ENCODE results near the gene HOXB3.

The HOXB3 gene

GRCh38 chr17:48589831-48590606 lies at the start of gene HOXB3:
HOXB3 (minus strand) TSS chr17:48590241; CDS start chr17:48552474, 37,767 bp downstream.
- no peak for DNase-seq

- DNase-seq, result no peak
Observed at GRCh38 chr17:48639136-48639535, 49.1 kb upstream of the HOXB3 start.

- DNase-seq, result no peak
Observed at GRCh38 chr17:48637323-48638260, 47.6 kb upstream of the HOXB3 start.

- peak; percentile 95 for DNase-seq
Observed at GRCh38 chr17:48636177-48637018, 46.4 kb upstream of the HOXB3 start.

GRCh38 chr17:48634493-48635208 lies 44.6 kb upstream of the HOXB3 start:
- DNase-seq, result no peak

- no peak for DNase-seq
Observed at GRCh38 chr17:48633266-48633677, 43.2 kb upstream of the HOXB3 start.

- no peak for DNase-seq
Observed at GRCh38 chr17:48632579-48633265, 42.7 kb upstream of the HOXB3 start.

GRCh38 chr17:48631693-48632578 lies 41.9 kb upstream of the HOXB3 start:
- no peak for DNase-seq

- DNase-seq, result no peak
Observed at GRCh38 chr17:48630925-48631692, 41.1 kb upstream of the HOXB3 start.

- no peak for DNase-seq
Observed at GRCh38 chr17:48630009-48630924, 40.2 kb upstream of the HOXB3 start.

GRCh38 chr17:48629411-48629759 lies 39.3 kb upstream of the HOXB3 start:
- DNase-seq, result no peak

- no peak for DNase-seq
Observed at GRCh38 chr17:48628649-48629410, 38.8 kb upstream of the HOXB3 start.

GRCh38 chr17:48627623-48628521 lies 37.8 kb upstream of the HOXB3 start:
- no peak for DNase-seq

GRCh38 chr17:48627118-48627597 lies 37.1 kb upstream of the HOXB3 start:
- DNase-seq, result no peak

GRCh38 chr17:48626245-48627117 lies 36.4 kb upstream of the HOXB3 start, which contains the start of gene HOXB9:
HOXB9 (minus strand) TSS chr17:48626358; CDS start chr17:48626269, 89 bp downstream.
- DNase-seq, result no peak
